Right kidney (tissue), 1 donor: ENCODE measurements around the gene CCDC92B.
"Not testable (repeated sequence)": the region's sequence is repeated elsewhere in the genome, so short reads cannot be mapped to it uniquely, and the experiment has no call there.

ENCODE experiments used
- DNase-seq: peaks from one replicate; pipeline ENCODE4 v3.0.0-alpha.2; 2016

Gene CCDC92B

DNA sequence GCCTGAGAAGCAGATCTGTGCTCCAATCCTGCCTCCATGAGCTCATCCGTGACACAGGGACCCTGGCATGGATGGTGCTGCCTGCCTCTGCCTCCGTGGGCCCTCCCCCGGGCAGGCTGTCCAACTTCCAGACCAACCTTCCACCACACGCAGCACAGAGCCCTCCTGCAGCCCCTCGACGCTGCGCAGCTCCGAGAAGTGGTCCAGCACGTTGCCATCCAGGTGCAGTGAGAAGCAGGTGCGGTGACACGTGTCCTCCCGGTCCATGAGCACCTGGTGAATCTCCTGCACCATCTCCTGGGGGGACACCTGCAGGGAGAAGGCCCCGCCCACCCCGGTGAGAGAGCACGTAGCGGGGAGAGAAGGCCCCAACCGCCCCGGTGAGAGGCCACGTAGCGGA, 46.3 kb downstream of the CCDC92B start:
- no peak for DNase-seq

DNA sequence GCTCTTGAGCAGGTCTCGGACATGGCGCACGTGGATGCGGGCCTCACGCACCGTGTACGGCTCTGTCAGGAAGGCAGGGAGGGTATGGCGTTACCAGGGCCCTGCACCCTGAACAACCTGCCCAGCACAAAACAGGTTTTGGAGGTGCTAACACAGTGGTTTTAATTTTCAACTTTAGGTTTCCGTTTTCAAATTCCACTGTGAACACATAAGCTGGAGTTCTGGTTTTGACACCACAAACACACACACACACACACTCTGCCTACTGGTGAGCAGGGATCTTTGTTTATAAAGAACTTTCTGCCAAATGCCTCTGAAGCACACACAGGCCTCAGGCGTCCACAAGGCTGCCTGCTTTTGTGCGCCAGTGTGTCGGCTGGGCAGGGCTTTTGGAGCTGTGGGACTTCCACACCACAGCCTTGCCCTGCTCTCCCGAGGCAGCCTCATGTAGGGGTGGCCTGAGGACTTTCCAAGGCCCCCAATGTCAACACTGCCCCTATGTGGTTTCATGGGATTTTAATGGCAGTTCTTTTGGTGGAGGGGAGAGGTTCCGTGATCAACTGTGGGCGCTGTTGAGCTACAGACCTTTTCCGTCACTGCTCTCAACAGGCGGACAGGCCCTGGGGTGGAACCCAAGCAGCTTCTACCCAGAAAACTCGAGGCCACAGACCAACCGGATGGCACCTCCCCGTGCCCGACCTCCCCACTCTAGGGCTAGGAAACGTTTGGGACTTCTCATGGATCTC, 47.3 kb downstream of the CCDC92B start:
- DNase-seq, result no peak

DNA sequence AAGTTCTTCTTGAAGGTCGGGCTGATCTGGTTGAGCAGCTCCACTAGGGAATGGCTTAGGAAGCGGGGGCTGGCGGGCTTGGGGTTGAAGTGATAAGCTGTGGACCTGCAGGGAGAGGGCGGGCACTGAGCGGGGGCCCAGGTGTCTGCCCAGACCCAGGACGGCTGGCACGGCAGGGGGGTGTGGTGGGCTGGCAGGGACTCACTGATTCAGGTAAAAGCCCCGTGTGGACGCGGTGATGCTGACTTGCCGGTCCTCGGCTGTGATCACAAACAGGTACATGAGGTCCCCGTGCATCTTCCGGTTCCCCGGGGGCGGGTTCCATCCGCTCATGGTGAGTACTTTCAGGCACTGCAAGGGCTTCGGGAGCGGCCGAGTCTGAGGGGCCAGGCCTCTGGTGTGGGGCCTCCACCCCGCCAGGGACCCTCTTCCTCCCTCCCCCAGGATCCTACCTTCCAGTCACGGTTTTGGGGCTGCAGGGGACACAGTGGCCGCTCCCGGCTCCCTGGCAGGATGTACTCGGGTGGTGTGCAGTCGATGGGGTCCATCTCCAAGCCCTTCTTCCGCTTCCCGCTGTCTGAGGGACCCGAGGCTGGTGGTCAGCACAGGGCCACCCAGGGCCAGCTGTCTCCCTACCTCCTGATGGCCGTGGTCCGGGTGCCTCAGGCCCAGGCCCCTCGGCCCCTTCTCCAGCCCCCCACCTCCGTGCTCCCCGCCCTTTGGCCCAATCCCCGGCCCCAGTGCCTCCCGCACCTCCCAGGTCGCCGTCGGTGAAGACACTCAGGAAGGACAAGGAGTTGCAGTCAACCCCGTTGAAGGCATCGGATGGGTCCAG, 48.1 kb downstream of the CCDC92B start:
- DNase-seq, result no peak

DNA sequence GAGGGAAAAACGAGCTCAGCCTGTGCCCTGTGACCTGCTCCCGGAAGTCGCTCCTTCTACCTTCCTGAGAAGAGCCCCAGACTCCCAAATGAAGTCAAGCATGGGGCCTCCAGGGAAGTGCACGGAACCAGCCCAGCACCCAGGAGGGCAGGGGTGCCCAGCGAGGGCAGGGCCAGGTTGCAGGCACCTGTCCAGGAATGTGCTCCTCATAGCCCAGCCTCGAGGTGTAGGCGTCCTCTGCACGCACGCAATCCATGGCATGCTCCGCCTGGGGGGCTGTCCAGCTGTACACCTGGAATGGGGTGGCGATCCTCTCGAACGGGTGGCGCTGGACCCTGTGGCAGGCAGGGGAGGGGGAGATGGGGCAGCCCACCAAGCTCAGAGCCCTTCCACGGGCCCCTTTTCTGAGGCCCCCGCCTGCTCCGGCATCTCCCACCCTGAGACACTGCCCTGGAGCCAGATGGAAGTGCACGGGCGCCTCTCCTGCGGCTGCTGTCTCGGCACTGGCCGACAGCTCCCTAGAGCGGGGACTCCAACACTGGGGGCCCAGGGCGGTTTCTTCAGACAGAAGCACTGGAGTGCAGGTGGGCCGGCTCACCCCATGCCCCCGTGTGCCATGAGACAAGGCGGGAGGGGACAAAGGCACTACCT, 48.8 kb downstream of the CCDC92B start:
- DNase-seq, result no peak

DNA sequence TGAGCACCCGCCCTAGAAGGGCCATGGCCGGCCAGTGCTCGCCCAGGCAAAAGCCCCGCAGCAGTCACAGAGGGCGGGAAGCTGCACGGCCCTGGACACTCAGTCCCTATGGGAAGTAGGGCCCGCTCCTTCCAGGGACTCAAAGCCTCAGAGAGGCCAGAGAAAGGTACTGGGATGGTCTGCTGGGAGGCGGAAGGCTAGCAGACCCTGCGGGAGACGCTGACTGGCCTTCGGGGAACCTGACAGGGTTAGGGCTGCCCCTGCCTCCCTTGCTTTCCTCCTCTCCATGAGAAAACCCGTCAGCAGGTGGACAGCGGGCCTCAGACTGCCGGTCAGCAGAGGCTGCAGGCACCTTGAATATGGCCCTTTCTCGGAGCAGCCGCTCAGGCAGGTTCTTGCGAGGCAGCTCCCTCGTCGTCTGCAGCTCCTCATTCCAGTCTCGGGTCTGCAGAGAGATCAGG, 49.4 kb downstream of the CCDC92B start:
- no peak for DNase-seq

DNA sequence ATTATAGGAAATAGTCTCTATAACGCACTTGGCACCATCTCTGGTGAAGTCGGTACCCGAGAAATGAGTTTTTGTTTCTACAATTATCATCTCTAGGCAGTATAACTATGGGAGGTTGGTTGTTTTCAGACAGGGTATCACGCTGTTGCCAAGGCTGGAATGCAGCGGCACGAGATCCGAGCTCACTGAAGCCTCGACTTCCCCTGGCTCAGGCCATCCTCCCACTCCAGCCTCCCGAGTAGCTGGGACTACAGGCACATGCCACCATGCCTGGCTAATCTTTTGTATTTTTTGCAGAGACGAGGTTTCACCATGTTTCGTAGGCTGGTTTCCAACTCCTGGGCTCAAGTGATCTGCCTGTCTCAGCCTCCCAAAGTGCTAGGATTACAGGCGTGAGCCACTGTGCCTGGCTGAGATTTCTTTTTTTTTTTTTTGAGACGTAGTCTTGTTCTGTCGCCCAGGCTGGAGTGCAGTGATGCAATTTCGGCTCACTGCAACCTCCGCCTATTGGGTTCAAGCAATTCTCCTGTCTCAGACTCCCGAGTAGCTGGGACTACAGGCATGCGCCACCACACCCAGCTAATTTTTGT, 50.1 kb downstream of the CCDC92B start:
- DNase-seq, result not testable (repeated sequence)

DNA sequence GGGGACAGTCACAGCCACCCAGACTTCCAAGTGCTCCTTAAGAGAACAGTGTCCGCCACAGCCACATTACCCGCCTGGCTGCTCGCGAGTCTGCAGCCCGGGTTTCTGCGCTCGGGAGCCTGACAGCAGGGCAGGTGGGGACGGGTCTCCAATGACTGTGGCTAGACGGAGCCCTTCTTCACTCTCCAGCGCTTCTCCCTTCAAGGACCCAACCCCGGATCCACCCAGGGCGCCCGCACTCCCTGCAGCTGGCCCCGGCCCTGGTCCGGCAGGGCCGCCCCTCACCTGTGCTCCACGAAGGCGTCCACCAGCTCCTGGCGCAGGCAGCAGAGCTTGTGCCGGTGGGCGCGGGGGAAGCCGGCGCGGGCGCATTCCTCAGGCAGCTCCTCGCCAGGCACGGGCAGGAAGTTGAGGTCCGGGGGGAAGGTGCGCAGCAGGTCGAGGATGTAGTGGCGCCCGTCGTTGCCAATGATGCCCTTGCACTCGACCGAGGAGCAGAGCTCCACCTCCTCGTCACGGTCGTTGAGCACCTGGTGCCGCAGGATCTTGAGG, 51.8 kb downstream of the CCDC92B start:
- DNase-seq, result no peak

DNA sequence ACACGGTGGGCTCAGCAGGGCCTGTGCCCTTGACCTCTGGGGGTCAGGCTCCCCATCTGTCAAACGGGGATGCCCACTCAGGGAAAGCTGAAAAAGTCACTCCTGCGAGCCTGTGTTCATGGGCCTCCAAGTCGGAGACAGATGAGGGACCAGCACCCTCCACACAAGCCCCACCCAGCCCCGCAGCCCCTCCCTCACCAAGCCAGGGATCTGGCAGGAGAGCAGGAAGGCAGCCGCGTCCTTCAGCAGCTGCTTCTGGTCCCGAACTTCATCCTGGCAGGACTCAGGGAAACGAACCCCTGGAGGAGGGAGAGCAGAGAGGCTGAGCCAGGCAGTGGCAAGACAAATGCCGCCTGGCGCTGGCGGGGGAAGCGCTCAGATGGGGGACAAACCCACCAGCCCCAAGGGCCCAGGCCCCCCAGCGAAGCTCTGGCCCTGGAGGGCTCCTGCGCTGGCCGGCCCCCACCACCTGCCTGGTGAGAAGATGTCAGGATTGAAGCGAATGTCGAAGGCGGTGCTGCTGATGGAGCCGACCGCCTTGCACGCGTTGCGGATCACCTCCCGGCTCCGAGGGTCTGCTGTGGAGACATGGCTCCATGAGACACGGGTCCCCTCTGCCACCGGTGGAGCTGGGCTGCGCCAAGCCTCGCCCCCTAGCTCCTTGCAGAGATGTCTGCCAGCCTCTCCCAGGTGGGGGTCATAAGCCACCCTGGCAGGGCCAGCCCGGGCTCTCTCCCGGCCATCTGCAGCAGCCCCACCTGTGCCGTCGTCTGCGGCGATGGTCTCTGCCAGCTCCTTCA, 53.3 kb downstream of the CCDC92B start:
- no peak for DNase-seq

DNA sequence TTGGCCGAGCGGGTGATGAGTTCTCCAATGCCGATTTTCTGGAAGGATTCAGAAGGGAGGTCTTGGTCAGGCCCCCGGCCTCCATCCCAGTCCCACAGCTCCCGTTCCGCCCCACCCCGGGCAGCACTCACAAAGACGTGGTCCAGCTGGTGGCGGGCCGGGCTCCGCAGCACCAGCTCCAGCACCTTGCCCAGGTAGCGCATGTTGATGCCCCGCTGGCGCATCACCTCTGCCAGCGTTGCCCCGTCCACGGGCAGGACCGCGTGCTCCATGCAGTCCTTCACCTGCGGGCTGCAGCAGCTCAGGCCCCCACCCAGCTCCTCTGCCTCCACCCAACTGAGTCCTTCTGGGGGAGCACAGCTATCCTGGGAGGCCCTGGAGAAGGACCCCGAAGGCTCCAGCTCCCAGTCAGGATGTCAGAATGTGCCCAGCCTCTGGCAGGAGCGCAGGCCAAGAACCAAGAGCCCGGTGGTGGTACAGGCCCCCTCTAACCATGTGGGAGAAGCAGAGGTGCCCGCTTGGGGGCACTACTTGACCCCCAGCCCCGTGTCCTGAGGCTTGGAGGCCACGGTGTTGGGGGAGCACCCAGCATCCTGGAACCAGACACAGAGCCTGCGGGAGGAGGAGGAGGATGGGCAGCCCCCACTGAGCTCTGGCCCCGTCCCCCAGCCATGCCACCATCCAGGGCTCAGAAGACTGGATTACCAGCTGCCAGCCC, 54.0 kb downstream of the CCDC92B start:
- no peak for DNase-seq

DNA sequence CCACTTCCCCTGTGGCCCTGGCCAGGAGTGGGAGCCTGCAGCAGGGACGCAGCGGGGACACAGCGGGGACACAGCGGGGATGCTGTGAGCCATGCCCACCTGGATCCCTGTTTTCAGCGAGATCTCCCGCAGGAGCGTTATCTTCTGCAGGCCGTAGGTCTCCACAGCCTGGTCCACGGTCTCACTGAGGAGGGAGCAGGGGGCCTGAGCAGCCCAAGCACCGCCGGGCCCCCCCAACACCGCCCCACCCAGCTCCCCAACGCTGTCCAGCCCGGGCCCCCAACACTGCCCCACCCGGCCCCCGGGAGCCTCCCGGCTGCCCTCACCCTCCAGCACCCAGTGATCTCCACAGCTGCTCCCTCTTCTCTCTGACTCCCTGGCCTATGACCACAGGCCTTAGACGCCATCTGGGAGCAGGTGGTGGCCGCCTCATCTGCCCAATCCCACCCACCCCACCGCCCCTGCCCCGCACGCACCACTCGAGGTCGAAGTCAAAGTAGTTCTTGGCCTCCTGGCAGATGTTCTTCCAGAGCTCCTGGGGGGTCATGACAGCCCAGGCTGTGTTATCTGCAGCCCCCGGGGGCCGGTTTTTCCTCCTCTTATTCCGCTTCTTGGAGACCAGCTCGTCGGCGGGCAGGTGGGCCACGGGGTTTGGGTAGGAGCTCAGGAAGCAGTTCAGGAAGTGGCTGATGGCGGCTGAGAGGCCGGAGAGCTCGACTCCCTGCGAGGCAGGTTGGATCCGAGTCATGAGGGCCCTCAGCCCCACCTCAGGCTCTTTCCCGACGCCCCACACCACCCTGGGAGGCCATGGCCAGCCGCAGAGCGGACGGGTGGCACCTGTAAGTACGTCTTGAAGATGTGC, 54.8 kb downstream of the CCDC92B start:
- DNase-seq, result no peak

DNA sequence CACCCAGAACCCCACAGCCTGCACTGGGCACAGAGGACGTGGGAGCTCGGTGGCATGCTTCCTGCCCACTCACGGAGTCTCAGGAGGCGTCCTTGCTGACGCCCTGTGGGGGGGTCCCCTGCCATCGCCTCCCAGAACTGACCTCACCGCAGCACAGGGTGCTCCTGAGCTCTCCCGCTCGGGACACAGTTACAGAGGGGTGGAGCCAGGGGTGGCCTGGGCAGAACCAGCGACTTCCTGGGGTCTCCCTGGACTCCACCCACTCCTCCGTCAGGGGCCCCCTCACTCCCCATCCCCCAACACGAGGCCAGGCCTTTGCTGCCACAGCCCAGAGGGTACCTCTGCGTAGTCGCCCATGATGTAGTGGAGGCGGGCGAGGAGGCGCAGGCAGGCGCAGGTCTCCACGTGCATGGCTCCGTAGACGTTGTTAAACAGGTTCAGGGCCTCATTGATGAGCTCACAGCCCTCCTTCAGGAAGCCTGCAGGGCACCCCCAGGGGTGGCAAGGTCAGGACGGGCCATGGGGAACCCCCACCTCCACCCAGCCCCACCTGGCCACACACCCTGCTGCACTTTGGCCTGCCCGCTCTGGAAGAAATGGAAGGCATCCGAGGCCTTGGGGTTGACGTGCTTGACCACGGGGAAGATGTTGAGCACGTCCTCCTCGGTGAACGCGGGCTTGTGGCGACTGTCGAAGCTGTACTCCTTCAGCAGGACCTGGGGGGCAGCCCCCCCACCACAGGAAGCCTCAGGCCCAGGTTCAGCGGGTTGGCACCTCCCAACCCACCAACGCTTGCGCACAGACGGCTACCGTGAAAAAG, 55.7 kb downstream of the CCDC92B start:
- DNase-seq, result no peak

DNA sequence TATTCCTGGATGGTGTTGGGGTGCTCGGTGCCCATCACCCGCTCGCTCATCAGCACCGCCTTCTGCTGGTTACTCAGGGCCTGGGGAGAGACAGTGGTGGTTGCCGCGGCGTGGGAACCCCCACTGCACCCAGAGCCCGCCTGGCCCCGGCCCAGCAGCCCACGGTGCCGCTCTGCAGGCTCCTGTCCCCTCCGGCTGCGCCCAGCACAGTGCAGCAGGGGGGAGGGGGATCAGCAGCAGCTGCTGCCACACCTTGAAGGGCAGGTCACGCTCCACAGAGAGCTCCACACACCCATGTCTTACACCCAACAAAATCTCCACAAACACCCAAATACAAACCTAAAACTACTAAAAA, 56.7 kb downstream of the CCDC92B start:
- DNase-seq, result no peak

DNA sequence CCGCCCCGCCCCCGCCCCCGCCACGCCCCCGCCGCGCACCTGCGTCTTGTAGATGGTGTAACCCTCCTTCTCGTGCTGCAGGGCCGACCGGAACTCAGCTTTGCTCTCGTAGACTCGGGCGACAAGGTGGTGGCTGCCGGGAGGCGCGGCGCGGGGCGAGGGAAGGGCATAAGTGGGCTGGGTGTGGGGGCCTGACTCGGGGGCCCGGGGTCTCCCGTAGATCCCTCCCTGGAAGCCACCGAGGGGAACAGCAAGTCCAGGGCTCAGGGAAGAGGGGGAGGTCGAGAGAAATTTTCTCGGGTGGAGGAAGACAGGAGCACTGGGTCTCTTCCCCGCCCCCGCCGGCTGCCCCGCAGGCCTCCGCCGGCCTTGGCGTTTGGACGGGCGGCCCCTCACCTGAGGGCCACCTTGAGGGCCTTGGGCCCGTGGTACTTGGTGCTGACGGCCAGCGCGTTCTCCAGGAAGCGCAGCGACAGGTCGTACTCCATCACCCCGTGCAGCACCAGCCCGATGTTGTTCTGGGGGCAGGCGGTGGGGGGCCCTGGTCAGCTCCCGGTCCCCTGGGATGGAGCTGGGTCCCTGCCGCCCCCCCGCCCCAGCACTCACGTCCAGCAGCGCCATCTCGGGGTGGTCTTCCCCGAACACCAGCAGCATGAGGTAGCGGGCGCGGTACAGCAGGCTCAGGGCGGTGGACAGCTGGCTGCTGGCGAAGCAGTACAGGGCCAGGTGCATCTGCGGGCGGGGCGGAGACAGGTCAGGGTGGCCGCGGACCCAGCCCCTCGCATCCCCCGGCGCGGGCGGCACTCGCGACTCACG, 57.3 kb downstream of the CCDC92B start:
- no peak for DNase-seq

DNA sequence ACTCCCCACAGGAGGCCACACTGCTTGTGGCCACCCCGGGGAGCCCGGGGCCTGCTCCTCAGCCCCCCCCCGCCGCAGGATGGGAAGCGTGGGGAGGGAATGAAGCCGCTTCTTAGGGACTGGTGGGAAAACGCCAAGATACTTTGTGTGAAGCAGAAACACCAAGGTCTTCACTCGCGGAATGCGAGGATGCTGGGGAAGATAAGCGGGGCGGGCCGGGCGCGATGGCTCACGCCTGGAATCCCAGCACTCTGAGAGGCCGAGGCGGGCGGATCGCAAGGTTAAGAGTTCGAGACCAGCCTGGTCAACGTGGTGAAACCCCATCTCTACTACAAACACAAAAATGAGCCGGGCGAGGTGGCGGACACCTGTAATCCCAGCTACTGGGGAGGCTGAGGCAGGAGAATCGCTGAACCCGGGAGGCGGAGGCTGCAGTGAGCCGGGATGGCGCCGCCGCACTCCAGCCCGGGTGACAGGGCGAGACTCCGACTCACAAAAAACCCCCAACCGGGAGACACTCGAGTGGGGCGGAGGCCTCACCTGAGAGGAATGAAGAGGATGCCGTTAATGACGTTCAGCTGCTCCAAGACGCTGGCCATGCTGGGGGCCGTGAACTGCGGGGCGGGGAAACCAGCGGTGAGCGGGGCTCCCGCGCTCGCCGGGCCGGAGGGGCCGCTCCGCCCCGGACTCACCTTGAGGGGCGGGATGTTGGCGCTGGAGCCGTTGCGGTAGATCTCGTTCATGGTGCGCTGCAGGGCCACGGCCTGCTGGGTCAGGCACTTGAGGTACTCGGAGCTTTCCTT, 58.2 kb downstream of the CCDC92B start:
- no peak for DNase-seq

DNA sequence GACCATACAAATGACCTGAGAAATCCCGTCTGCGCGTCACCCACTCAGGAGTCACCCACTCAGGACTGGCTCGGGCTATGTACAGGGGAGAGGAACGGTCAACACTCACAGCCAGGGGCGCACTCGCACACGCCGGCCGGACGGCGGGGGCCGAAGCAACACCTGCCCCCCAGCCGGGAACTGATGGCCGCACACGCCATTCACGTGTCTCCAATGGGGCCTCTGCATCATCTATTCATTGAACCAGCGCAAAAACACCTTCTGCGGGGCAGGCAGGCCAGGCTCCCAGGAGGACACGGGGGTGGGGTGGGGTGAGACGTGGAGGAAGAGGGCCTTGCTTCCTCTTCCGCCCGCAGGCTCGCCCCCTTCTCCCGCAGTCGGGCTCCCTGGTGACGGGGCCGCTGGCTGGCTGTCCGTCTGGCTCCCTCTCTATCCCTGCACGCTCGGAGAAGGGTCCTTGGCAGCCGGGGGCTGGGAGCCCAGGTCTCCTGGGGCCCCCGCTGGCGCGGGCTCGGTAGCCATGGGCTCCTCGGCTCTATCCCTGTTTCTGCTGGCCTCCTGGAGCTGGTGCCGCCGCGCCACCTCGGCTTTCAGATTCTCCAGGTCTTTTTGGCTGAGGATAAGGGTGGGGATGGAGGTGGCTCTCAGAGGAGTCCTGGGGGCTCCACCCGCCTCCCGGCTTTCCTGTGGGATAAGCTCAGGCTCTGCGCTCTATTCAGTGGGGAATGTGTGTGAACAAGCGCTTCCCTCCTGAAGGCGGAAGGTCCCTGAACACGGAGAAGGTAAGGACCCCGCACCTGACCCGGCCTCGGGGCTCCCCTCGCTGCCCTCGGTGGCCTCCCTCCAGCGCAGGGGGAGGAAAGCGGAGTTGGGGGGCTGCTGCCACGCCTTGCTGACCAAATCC, 59.0 kb downstream of the CCDC92B start:
- no peak for DNase-seq
